Measurements from ENCODE around the gene SLC23A1.

The SLC23A1 gene

DNA sequence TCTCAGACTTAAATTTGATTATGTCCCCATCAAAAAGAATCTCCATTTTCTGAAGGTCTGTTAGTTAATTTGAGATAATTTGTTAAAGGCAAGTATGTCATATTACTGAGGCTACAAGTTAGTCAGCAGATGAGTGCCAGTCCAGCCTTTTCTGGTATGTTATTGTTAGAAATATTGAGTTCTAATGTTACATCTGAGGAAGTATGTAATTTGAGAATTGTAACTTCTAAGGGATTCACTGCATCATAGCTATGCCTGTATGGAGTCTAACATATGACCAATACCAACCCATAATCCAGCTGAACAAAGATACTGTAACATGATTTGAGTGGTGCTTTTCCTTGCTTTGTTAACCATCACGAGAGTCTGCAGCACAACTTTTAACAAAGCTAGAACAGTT lies 13.9 kb downstream of the SLC23A1 start:
- Histone ChIP-seq H3K27me3 (no peaks in the 10 kb centered on the region), H3K4me3 (ENCODE audit: low read depth, low read length) (no peak overlapping the region), H3K9me3 (no peaks in the 10 kb centered on the region), H3K4me1 (no peaks in the 10 kb centered on the region), H3K36me3 (peaks cover 58% of the 10 kb centered on the region)
- TF ChIP-seq, protein P1, sequence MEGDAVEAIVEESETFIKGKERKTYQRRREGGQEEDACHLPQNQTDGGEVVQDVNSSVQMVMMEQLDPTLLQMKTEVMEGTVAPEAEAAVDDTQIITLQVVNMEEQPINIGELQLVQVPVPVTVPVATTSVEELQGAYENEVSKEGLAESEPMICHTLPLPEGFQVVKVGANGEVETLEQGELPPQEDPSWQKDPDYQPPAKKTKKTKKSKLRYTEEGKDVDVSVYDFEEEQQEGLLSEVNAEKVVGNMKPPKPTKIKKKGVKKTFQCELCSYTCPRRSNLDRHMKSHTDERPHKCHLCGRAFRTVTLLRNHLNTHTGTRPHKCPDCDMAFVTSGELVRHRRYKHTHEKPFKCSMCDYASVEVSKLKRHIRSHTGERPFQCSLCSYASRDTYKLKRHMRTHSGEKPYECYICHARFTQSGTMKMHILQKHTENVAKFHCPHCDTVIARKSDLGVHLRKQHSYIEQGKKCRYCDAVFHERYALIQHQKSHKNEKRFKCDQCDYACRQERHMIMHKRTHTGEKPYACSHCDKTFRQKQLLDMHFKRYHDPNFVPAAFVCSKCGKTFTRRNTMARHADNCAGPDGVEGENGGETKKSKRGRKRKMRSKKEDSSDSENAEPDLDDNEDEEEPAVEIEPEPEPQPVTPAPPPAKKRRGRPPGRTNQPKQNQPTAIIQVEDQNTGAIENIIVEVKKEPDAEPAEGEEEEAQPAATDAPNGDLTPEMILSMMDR (IDR thresholded peaks at IDR 0.05; ENCODE audit: low read depth, low read length): no peak
- DNase-seq: no peak

DNA sequence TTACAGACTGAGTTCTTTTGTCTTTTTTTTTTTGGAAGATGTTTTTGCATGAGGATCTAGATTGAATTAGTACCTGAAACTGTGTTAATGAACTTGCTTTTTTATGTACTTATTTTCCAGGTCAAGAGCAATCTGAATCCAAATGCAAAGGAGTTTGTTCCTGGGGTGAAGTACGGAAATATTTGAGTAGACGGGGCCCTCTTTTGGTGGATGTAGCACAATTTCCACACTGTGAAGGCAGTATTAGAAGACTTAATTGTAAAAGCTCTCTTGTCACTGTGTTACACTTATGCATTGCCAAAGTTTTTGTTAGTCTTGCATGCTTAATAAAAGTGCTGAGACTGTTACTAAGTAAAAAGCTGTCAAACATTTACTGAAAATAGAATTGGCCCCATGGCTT lies 14.5 kb downstream of the SLC23A1 start:
- Histone ChIP-seq H3K9me3 (no peaks in the 10 kb centered on the region), H3K4me1 (no peaks in the 10 kb centered on the region), H3K36me3 (peaks cover 64% of the 10 kb centered on the region), H3K27me3 (no peaks in the 10 kb centered on the region), H3K4me3 (ENCODE audit: low read depth, low read length) (no peak overlapping the region)
- TF ChIP-seq, protein P1 (IDR thresholded peaks at IDR 0.05; ENCODE audit: low read depth, low read length): peak; percentile 33
- no peak for DNase-seq

DNA sequence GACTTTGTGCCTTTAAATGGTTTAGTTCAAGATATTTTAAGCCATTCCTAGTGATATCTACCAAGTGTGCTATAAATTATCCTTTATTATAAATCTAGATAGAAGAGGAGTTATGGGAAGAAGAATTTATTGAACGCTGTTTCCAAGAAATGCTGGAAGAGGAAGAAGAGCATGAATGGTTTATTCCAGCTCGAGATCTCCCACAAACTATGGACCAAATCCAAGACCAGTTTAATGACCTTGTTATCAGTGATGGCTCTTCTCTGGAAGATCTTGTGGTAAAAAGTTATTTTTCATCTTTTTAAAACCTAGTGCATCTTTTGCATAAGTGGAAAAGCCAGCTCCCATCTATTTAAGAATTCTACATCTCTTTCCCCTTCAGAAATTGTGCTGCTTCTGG lies 18.6 kb downstream of the SLC23A1 start:
- H3K4me3 ChIP-seq (ENCODE audit: low read depth, low read length): no peak overlapping the region
- H3K9me3 ChIP-seq: no peaks in the 10 kb centered on the region
- no peaks in the 10 kb centered on the region for H3K4me1 ChIP-seq
- no peaks in the 10 kb centered on the region for H3K27me3 ChIP-seq
- peaks cover 50% of the 10 kb centered on the region for H3K36me3 ChIP-seq
- TF ChIP-seq, protein P1 (IDR thresholded peaks at IDR 0.05; ENCODE audit: low read depth, low read length): no peak
- no peak for DNase-seq

DNA sequence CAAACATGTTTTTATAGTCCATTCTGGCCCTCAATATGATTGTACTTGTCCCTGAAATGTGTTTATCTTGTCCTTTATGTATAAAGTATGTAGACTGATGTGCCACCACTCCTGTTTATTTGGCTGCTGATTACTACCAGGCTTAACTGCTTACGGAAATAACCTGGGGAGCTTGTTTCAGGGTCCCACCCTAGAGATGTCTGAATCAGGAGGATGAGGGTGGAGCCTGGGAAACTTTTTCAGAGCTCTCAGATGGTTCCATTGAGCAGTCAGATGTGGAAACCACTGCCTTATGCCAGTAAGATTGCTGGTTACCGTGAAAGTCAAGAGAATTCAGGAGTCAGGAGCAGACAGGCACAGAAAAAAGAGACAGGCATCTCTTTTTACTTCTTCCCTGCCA lies 19.2 kb downstream of the SLC23A1 start:
- Histone ChIP-seq H3K9me3 (no peaks in the 10 kb centered on the region), H3K27me3 (no peaks in the 10 kb centered on the region), H3K36me3 (peaks cover 50% of the 10 kb centered on the region), H3K4me3 (ENCODE audit: low read depth, low read length) (no peak overlapping the region), H3K4me1 (no peaks in the 10 kb centered on the region)
- TF ChIP-seq, protein P1 (IDR thresholded peaks at IDR 0.05; ENCODE audit: low read depth, low read length): no peak
- no peak for DNase-seq

DNA sequence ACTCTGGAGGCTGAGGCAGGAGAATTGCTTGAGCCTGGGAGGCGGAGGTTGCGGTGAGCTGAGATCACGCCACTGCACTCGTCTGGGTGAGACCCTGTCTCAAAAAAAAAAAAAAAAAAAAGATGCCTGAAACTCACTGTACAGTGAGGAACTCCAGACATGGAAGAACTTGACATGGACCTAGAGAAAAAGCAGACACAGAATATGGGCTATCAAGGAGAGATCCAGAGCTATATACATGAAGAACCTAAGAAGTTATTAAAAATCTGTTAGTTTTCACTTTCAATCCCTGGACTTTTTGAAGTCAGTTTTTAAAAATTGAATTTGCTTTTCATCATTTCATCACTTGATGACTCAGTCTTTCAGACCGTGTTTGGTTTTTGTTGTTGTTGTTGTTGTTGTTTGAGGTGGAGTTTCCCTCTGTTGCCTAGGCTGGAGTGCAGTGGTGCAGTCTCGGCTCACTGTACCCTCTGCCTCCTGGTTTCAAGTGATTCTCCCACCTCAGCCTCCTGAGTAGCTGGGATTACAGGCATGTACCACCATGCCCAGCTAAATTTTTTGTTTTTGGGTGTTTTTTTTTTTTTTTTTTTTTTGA lies 21.2 kb downstream of the SLC23A1 start:
- no peak for DNase-seq
- H3K27me3 ChIP-seq: no peaks in the 10 kb centered on the region
- H3K9me3 ChIP-seq: no peaks in the 10 kb centered on the region
- H3K4me1 ChIP-seq: no peaks in the 10 kb centered on the region
- no peak overlapping the region for H3K4me3 ChIP-seq (ENCODE audit: low read depth, low read length)
- TF ChIP-seq, protein P1 (IDR thresholded peaks at IDR 0.05; ENCODE audit: low read depth, low read length): no peak
- peaks cover 45% of the 10 kb centered on the region for H3K36me3 ChIP-seq

DNA sequence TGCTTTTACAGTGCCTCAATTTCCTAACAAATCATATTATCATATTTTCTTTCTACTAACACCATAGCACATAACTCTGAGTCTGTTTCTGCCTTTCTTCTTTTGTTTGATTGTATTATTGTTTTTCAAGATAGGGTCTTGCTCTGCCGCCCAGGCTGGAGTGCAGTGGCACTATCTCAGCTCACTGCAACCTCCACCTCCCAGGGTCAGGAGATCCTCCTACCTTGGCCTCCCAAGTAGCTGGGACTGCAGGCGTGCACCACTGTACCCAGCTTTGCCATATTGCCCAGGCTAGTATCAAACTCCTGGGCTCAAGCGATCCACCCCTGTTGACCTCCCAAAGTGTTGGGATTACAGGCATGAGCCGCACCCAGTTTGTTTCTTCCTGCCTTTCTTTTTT lies 22.7 kb downstream of the SLC23A1 start:
- no peak for DNase-seq
- peaks cover 32% of the 10 kb centered on the region for H3K36me3 ChIP-seq
- H3K4me3 ChIP-seq (ENCODE audit: low read depth, low read length): no peak overlapping the region
- no peaks in the 10 kb centered on the region for H3K4me1 ChIP-seq
- H3K27me3 ChIP-seq: no peaks in the 10 kb centered on the region
- TF ChIP-seq, protein P1 (IDR thresholded peaks at IDR 0.05; ENCODE audit: low read depth, low read length): no peak
- H3K9me3 ChIP-seq: no peaks in the 10 kb centered on the region
